ENCODE measurements around the gene S100A8.

The S100A8 gene

GRCh38 chr1:153390938-153391710, at the start of gene S100A8:
TSS of gene S100A8 (minus strand) at chr1:153391073. CDS start at chr1:153390535, 538 bp downstream.
- H3K4me3 Mint-ChIP-seq: peak within 1 kb of the TSS; percentile 42
- intact Hi-C loops (cut with micrococcal nuclease): loop anchor here (2.0 kb wide), 1 partner anchor 14 kb away; no protein-coding TSS in a partner anchor
- peak within 1 kb of the TSS; percentile 91 for H3K27ac Mint-ChIP-seq
- no peaks in the 10 kb centered on the region for H3K9me3 Mint-ChIP-seq
- peaks cover 89% of the 10 kb centered on the region for H3K4me1 Mint-ChIP-seq (ENCODE audit: low read depth)
- peaks cover 2% of the 10 kb centered on the region for H3K27me3 Mint-ChIP-seq
- H3K36me3 Mint-ChIP-seq (ENCODE audit: low read depth): no peaks in the 10 kb centered on the region

- Mint-ChIP-seq H3K4me3 (no peak overlapping the region), H3K9me3 (no peaks in the 10 kb centered on the region), H3K27ac (no peak overlapping the region), H3K27me3 (peaks cover 16% of the 10 kb centered on the region), H3K4me1 (ENCODE audit: low read depth) (peaks cover 5% of the 10 kb centered on the region), H3K36me3 (ENCODE audit: low read depth) (no peaks in the 10 kb centered on the region)
- intact Hi-C loops (cut with micrococcal nuclease): no loop called here
These were observed 48.4 kb upstream of the S100A8 start for GRCh38 chr1:153439273-153439672.

GRCh38 chr1:153438599-153438998, 47.7 kb upstream of the S100A8 start:
- H3K4me1 Mint-ChIP-seq (ENCODE audit: low read depth): peaks cover 5% of the 10 kb centered on the region
- no peaks in the 10 kb centered on the region for H3K9me3 Mint-ChIP-seq
- intact Hi-C loops (cut with micrococcal nuclease): no loop called here
- no peaks in the 10 kb centered on the region for H3K36me3 Mint-ChIP-seq (ENCODE audit: low read depth)
- no peak overlapping the region for H3K27ac Mint-ChIP-seq
- H3K27me3 Mint-ChIP-seq: peaks cover 10% of the 10 kb centered on the region
- no peak overlapping the region for H3K4me3 Mint-ChIP-seq

- Mint-ChIP-seq H3K4me1 (ENCODE audit: low read depth) (peaks cover 5% of the 10 kb centered on the region), H3K9me3 (no peaks in the 10 kb centered on the region), H3K4me3 (no peak overlapping the region), H3K27me3 (peaks cover 4% of the 10 kb centered on the region), H3K27ac (no peak overlapping the region), H3K36me3 (ENCODE audit: low read depth) (no peaks in the 10 kb centered on the region)
- intact Hi-C loops (cut with micrococcal nuclease): no loop called here
These were observed 46.4 kb upstream of the S100A8 start for GRCh38 chr1:153437236-153437635.

GRCh38 chr1:153434746-153435455, 44.0 kb upstream of the S100A8 start:
- Mint-ChIP-seq H3K27ac (no peak overlapping the region), H3K27me3 (peaks cover 4% of the 10 kb centered on the region), H3K4me1 (ENCODE audit: low read depth) (peaks cover 5% of the 10 kb centered on the region), H3K36me3 (ENCODE audit: low read depth) (no peaks in the 10 kb centered on the region), H3K9me3 (no peaks in the 10 kb centered on the region), H3K4me3 (no peak overlapping the region)
- intact Hi-C loops (cut with micrococcal nuclease): no loop called here

- H3K27ac Mint-ChIP-seq: no peak overlapping the region
- H3K27me3 Mint-ChIP-seq: peaks cover 9% of the 10 kb centered on the region
- no peaks in the 10 kb centered on the region for H3K9me3 Mint-ChIP-seq
- no peaks in the 10 kb centered on the region for H3K36me3 Mint-ChIP-seq (ENCODE audit: low read depth)
- intact Hi-C loops (cut with micrococcal nuclease): no loop called here
- peaks cover 5% of the 10 kb centered on the region for H3K4me1 Mint-ChIP-seq (ENCODE audit: low read depth)
- H3K4me3 Mint-ChIP-seq: no peak overlapping the region
These were observed 42.2 kb upstream of the S100A8 start for GRCh38 chr1:153432874-153433681.

- Mint-ChIP-seq H3K27me3 (peaks cover 18% of the 10 kb centered on the region), H3K36me3 (ENCODE audit: low read depth) (no peaks in the 10 kb centered on the region), H3K27ac (no peak overlapping the region), H3K9me3 (no peaks in the 10 kb centered on the region), H3K4me3 (no peak overlapping the region), H3K4me1 (ENCODE audit: low read depth) (peaks cover 5% of the 10 kb centered on the region)
- intact Hi-C loops (cut with micrococcal nuclease): no loop called here
These were observed 41.1 kb upstream of the S100A8 start for GRCh38 chr1:153431928-153432327.

- peaks cover 1% of the 10 kb centered on the region for H3K4me1 Mint-ChIP-seq (ENCODE audit: low read depth)
- intact Hi-C loops (cut with micrococcal nuclease): no loop called here
- peaks cover 22% of the 10 kb centered on the region for H3K27me3 Mint-ChIP-seq
- H3K9me3 Mint-ChIP-seq: no peaks in the 10 kb centered on the region
- no peak overlapping the region for H3K4me3 Mint-ChIP-seq
- H3K27ac Mint-ChIP-seq: no peak overlapping the region
- H3K36me3 Mint-ChIP-seq (ENCODE audit: low read depth): no peaks in the 10 kb centered on the region
These were observed 40.6 kb upstream of the S100A8 start for GRCh38 chr1:153431427-153431826.

GRCh38 chr1:153431002-153431401, 40.1 kb upstream of the S100A8 start:
- peaks cover 27% of the 10 kb centered on the region for H3K27me3 Mint-ChIP-seq
- H3K9me3 Mint-ChIP-seq: no peaks in the 10 kb centered on the region
- H3K36me3 Mint-ChIP-seq (ENCODE audit: low read depth): no peaks in the 10 kb centered on the region
- no peaks in the 10 kb centered on the region for H3K4me1 Mint-ChIP-seq (ENCODE audit: low read depth)
- H3K4me3 Mint-ChIP-seq: no peak overlapping the region
- intact Hi-C loops (cut with micrococcal nuclease): no loop called here
- H3K27ac Mint-ChIP-seq: no peak overlapping the region

- no peak overlapping the region for H3K27ac Mint-ChIP-seq
- no peaks in the 10 kb centered on the region for H3K9me3 Mint-ChIP-seq
- intact Hi-C loops (cut with micrococcal nuclease): no loop called here
- peaks cover 28% of the 10 kb centered on the region for H3K27me3 Mint-ChIP-seq
- H3K36me3 Mint-ChIP-seq (ENCODE audit: low read depth): no peaks in the 10 kb centered on the region
- no peak overlapping the region for H3K4me3 Mint-ChIP-seq
- H3K4me1 Mint-ChIP-seq (ENCODE audit: low read depth): no peaks in the 10 kb centered on the region
These were observed 39.7 kb upstream of the S100A8 start for GRCh38 chr1:153430561-153430960.

GRCh38 chr1:153430166-153430553, 39.3 kb upstream of the S100A8 start:
- no peaks in the 10 kb centered on the region for H3K9me3 Mint-ChIP-seq
- no peak overlapping the region for H3K4me3 Mint-ChIP-seq
- no peak overlapping the region for H3K27ac Mint-ChIP-seq
- no peaks in the 10 kb centered on the region for H3K36me3 Mint-ChIP-seq (ENCODE audit: low read depth)
- intact Hi-C loops (cut with micrococcal nuclease): no loop called here
- peaks cover 29% of the 10 kb centered on the region for H3K27me3 Mint-ChIP-seq
- no peaks in the 10 kb centered on the region for H3K4me1 Mint-ChIP-seq (ENCODE audit: low read depth)

- intact Hi-C loops (cut with micrococcal nuclease): no loop called here
- H3K9me3 Mint-ChIP-seq: no peaks in the 10 kb centered on the region
- no peaks in the 10 kb centered on the region for H3K4me1 Mint-ChIP-seq (ENCODE audit: low read depth)
- peaks cover 32% of the 10 kb centered on the region for H3K27me3 Mint-ChIP-seq
- H3K4me3 Mint-ChIP-seq: no peak overlapping the region
- no peak overlapping the region for H3K27ac Mint-ChIP-seq
- no peaks in the 10 kb centered on the region for H3K36me3 Mint-ChIP-seq (ENCODE audit: low read depth)
These were observed 38.6 kb upstream of the S100A8 start for GRCh38 chr1:153429266-153430165.

- H3K4me3 Mint-ChIP-seq: no peak overlapping the region
- no peaks in the 10 kb centered on the region for H3K4me1 Mint-ChIP-seq (ENCODE audit: low read depth)
- no peaks in the 10 kb centered on the region for H3K9me3 Mint-ChIP-seq
- H3K27ac Mint-ChIP-seq: no peak overlapping the region
- no peaks in the 10 kb centered on the region for H3K36me3 Mint-ChIP-seq (ENCODE audit: low read depth)
- H3K27me3 Mint-ChIP-seq: peaks cover 34% of the 10 kb centered on the region
- intact Hi-C loops (cut with micrococcal nuclease): no loop called here
These were observed 37.9 kb upstream of the S100A8 start for GRCh38 chr1:153428791-153429190.
